Measurements from ENCODE around the gene KCNJ3.

The KCNJ3 gene

GRCh38 chr2:154898269-154898668, 199.8 kb downstream of the KCNJ3 start:
- H4K20me1 ChIP-seq (ENCODE audit: insufficient read depth, low read length), result no peaks in the 10 kb centered on the region
- no peaks in the 10 kb centered on the region for H3K36me3 ChIP-seq (replicated peaks; ENCODE audit: low read depth, low read length)
- H3K4me1 ChIP-seq (ENCODE audit: low read length), result no peaks in the 10 kb centered on the region
- H3K27me3 ChIP-seq (ENCODE audit: low read depth, low read length), result no peaks in the 10 kb centered on the region
- no peak overlapping the region for H3K4me3 ChIP-seq (ENCODE audit: low read length)
- no peak for TF ChIP-seq EZH2phosphoT487 (IDR thresholded peaks at IDR 0.05; ENCODE audit: low read depth)
- TF ChIP-seq, protein P1, sequence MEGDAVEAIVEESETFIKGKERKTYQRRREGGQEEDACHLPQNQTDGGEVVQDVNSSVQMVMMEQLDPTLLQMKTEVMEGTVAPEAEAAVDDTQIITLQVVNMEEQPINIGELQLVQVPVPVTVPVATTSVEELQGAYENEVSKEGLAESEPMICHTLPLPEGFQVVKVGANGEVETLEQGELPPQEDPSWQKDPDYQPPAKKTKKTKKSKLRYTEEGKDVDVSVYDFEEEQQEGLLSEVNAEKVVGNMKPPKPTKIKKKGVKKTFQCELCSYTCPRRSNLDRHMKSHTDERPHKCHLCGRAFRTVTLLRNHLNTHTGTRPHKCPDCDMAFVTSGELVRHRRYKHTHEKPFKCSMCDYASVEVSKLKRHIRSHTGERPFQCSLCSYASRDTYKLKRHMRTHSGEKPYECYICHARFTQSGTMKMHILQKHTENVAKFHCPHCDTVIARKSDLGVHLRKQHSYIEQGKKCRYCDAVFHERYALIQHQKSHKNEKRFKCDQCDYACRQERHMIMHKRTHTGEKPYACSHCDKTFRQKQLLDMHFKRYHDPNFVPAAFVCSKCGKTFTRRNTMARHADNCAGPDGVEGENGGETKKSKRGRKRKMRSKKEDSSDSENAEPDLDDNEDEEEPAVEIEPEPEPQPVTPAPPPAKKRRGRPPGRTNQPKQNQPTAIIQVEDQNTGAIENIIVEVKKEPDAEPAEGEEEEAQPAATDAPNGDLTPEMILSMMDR (IDR thresholded peaks at IDR 0.05; ENCODE audit: low read depth, low read length), result no peak
- H3K4me2 ChIP-seq (ENCODE audit: low read length), result no peak overlapping the region
- no peaks in the 10 kb centered on the region for H3K9me3 ChIP-seq (ENCODE audit: insufficient read depth, low read length)
- no peak overlapping the region for H3K27ac ChIP-seq (ENCODE audit: low read length)
- no peak overlapping the region for H3K9ac ChIP-seq (ENCODE audit: low read length)
- H3K79me2 ChIP-seq (ENCODE audit: low read length), result no peaks in the 10 kb centered on the region
- no peak overlapping the region for H2AFZ ChIP-seq (ENCODE audit: low read depth, low read length)

DNA sequence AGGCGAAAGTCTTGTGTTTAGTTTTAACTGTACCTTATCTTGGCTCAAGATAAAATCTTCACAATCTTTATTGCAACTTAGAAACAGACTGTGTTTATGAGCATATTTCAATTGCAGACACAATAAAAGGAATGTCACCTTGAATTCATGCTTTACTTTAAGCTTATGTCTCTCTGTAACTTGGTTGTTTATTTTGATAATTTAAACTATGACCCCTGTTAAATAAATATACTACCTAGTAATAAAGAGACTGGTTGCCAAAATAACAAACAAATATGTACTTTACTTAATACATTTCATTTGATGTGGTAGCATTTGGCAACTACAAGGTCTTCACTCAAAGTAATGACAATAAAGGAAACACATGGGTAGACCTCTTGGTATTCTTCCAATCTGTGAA, 202.6 kb downstream of the KCNJ3 start:
- Histone ChIP-seq H3K4me2 (ENCODE audit: low read length) (no peak overlapping the region), H3K4me1 (ENCODE audit: low read length) (no peaks in the 10 kb centered on the region), H3K9ac (ENCODE audit: low read length) (no peak overlapping the region), H3K27ac (ENCODE audit: low read length) (no peak overlapping the region), H3K4me3 (ENCODE audit: low read length) (no peak overlapping the region), H3K9me3 (ENCODE audit: insufficient read depth, low read length) (no peaks in the 10 kb centered on the region), H3K27me3 (ENCODE audit: low read depth, low read length) (no peaks in the 10 kb centered on the region), H3K79me2 (ENCODE audit: low read length) (no peaks in the 10 kb centered on the region), H2AFZ (ENCODE audit: low read depth, low read length) (no peak overlapping the region), H3K36me3 (replicated peaks; ENCODE audit: low read depth, low read length) (no peaks in the 10 kb centered on the region), H4K20me1 (ENCODE audit: insufficient read depth, low read length) (no peaks in the 10 kb centered on the region)
- TF ChIP-seq EZH2phosphoT487 (IDR thresholded peaks at IDR 0.05; ENCODE audit: low read depth), result no peak
- TF ChIP-seq, protein P1 (IDR thresholded peaks at IDR 0.05; ENCODE audit: low read depth, low read length), result no peak
